Smooth muscle cell (in vitro differentiated cells): Measurements from ENCODE around the gene PBX1. TPM values are rescaled to one million over a fixed set of nuclear protein-coding genes. Genes with fewer than 3 reads are reported as not detected.
A peak's percentile ranks its signal among the peaks of the same experiment; 100 is the strongest.

Source experiments
- DNase-seq: peaks from one replicate; lab custom pipeline; 2025; ENCODE audit not compliant: unreplicated experiment; lab: John Stamatoyannopoulos, UW
- H2AFZ ChIP-seq: fragments of 200-600 bp; sonication (generic); 2 replicates; pipeline ENCODE4 v1.6.0; 2016; ENCODE audit warnings: antibody characterized with exemption, low read depth, mild to moderate bottlenecking
- H3F3A ChIP-seq: fragments of 200-600 bp; sonication (generic); 2 replicates; pipeline ENCODE4 v1.6.0; 2017; ENCODE audit warnings: antibody characterized with exemption, low read depth
- H3K27ac ChIP-seq: fragments of 200-600 bp; sonication (generic); 2 replicates; pipeline ENCODE4 v1.5.1; 2016; ENCODE audit warnings: low read depth, mild to moderate bottlenecking
- H3K27me3 ChIP-seq: fragments of 200-600 bp; sonication (generic); 2 replicates; pipeline ENCODE4 v1.6.1; 2016; ENCODE audit warnings: low read depth, mild to moderate bottlenecking
- H3K36me3 ChIP-seq: fragments of 200-600 bp; sonication (generic); 2 replicates; pipeline ENCODE4 v1.5.1; 2016; ENCODE audit warnings: low read depth
- H3K4me1 ChIP-seq: fragments of 200-600 bp; sonication (generic); 2 replicates; pipeline ENCODE4 v1.5.1; 2016; ENCODE audit warnings: low read depth
- H3K4me2 ChIP-seq: fragments of 200-600 bp; sonication (generic); 2 replicates; pipeline ENCODE4 v1.6.0; 2016; ENCODE audit warnings: mild to moderate bottlenecking
- H3K4me3 ChIP-seq: fragments of 200-600 bp; sonication (generic); 2 replicates; pipeline ENCODE4 v1.5.1; 2016; ENCODE audit warnings: mild to moderate bottlenecking
- H3K79me2 ChIP-seq: fragments of 200-600 bp; sonication (generic); 2 replicates; pipeline ENCODE4 v1.6.0; 2016; ENCODE audit warnings: low read depth, mild to moderate bottlenecking
- H3K9ac ChIP-seq: fragments of 200-600 bp; sonication (generic); 2 replicates; pipeline ENCODE4 v1.6.0; 2016; ENCODE audit warnings: low read depth
- H3K9me3 ChIP-seq: fragments of 200-600 bp; sonication (generic); replicated peaks from 2 replicates; pipeline ENCODE4 v1.5.1; 2016; ENCODE audit warnings: low read depth
- H4K20me1 ChIP-seq: fragments of 200-600 bp; sonication (generic); 2 replicates; pipeline ENCODE4 v1.6.0; 2016; ENCODE audit warnings: low read depth
- CTCF ChIP-seq: fragments of 200-600 bp; sonication (generic); IDR thresholded peaks from 2 replicates; pipeline ENCODE4 v1.5.1; 2017; ENCODE audit warnings: borderline replicate concordance, mild to moderate bottlenecking, antibody characterized with exemption; ENCODE audit not compliant: insufficient read depth, poor library complexity, severe bottlenecking
- WGBS: methylation state at CpG from one replicate; pipeline ENCODE4 v1.1.7; 2016; ENCODE audit warnings: low lambda C conversion rate; 5-methylcytosine and 5-hydroxymethylcytosine counted together
- polyA plus RNA-seq: library from polyadenylated mRNA; unstranded; fragments of >200 nt; fragmentation: Nextera tagmentation; extraction: Ambion mirVana; gene quantifications from 2 replicates; pipeline ENCODE4 v1.2.1, GENCODE V29; 2016
- total RNA-seq: library from RNA; depleted of rRNA; stranded (reverse); fragments of >200 nt; gene quantifications from 2 replicates; pipeline ENCODE4 v1.2.3, GENCODE V29; 2014

PBX1 gene
- total and polyA plus RNA-seq, 2 experiments from 2014 or later, result 8.1 to 70.8 TPM

GRCh38 chr1:164702664-164703063, 143.7 kb downstream of the PBX1 start:
- H3K4me3 ChIP-seq, result no peak overlapping the region
- H3K27ac ChIP-seq, result peak overlapping the region; percentile 33
- no peak for TF ChIP-seq CTCF
- H3K36me3 ChIP-seq, result no peaks in the 10 kb centered on the region
- H3K9me3 ChIP-seq, result no peaks in the 10 kb centered on the region
- H4K20me1 ChIP-seq, result peaks cover 3% of the 10 kb centered on the region
- DNase-seq, result no peak
- no peak overlapping the region for H3K9ac ChIP-seq
- 82% methylated on average over 2 of the region's 2 CpGs for WGBS
- no peaks in the 10 kb centered on the region for H3K27me3 ChIP-seq
- H3K4me2 ChIP-seq, result no peak overlapping the region
- H3K4me1 ChIP-seq, result peaks cover 19% of the 10 kb centered on the region
- peaks cover 31% of the 10 kb centered on the region for H3K79me2 ChIP-seq
- H2AFZ ChIP-seq, result no peak overlapping the region
- peaks cover 7% of the 10 kb centered on the region for H3F3A ChIP-seq

- Histone ChIP-seq H3K4me1 (peaks cover 27% of the 10 kb centered on the region), H3K4me3 (no peak overlapping the region), H3K79me2 (peaks cover 29% of the 10 kb centered on the region), H3K36me3 (no peaks in the 10 kb centered on the region), H3K9me3 (no peaks in the 10 kb centered on the region), H3F3A (peaks cover 14% of the 10 kb centered on the region), H3K27ac (peak overlapping the region; percentile 17), H2AFZ (no peak overlapping the region), H3K9ac (no peak overlapping the region), H3K27me3 (no peaks in the 10 kb centered on the region), H3K4me2 (no peak overlapping the region), H4K20me1 (peaks cover 3% of the 10 kb centered on the region)
- TF ChIP-seq CTCF, result no peak
- DNase-seq, result no peak
- WGBS, result 88% methylated on average over 7 of the region's 7 CpGs
Measured at GRCh38 chr1:164703463-164703862, 144.5 kb downstream of the PBX1 start.

GRCh38 chr1:164703960-164704411, 145.0 kb downstream of the PBX1 start:
- Histone ChIP-seq H3K27ac (peak overlapping the region; percentile 17), H3F3A (peaks cover 19% of the 10 kb centered on the region), H3K9ac (no peak overlapping the region), H4K20me1 (peaks cover 3% of the 10 kb centered on the region), H3K4me3 (no peak overlapping the region), H3K36me3 (no peaks in the 10 kb centered on the region), H3K27me3 (no peaks in the 10 kb centered on the region), H3K4me2 (no peak overlapping the region), H3K4me1 (peaks cover 28% of the 10 kb centered on the region), H3K9me3 (no peaks in the 10 kb centered on the region), H3K79me2 (peaks cover 29% of the 10 kb centered on the region), H2AFZ (no peak overlapping the region)
- 63% methylated on average over 1 of the region's 1 CpG for WGBS
- DNase-seq, result no peak
- TF ChIP-seq CTCF, result no peak

- H3K36me3 ChIP-seq, result no peaks in the 10 kb centered on the region
- no peak overlapping the region for H3K9ac ChIP-seq
- peaks cover 28% of the 10 kb centered on the region for H3K4me1 ChIP-seq
- no peak overlapping the region for H3K4me2 ChIP-seq
- peaks cover 26% of the 10 kb centered on the region for H3F3A ChIP-seq
- peak overlapping the region; percentile 97 for H3K27ac ChIP-seq
- 63% methylated on average over 1 of the region's 1 CpG for WGBS
- TF ChIP-seq CTCF, result no peak
- H4K20me1 ChIP-seq, result peaks cover 3% of the 10 kb centered on the region
- no peaks in the 10 kb centered on the region for H3K27me3 ChIP-seq
- DNase-seq, result no peak
- no peaks in the 10 kb centered on the region for H3K9me3 ChIP-seq
- no peak overlapping the region for H3K4me3 ChIP-seq
- no peak overlapping the region for H2AFZ ChIP-seq
- peaks cover 29% of the 10 kb centered on the region for H3K79me2 ChIP-seq
Measured at GRCh38 chr1:164704954-164705353, 146.0 kb downstream of the PBX1 start.
